ENCODE data around the gene OTUD4.

The OTUD4 gene

GRCh38 chr4:145083891-145084605 lies 96.3 kb downstream of the OTUD4 start:
- H3K9ac ChIP-seq (ENCODE audit: low read depth, low read length): no peak overlapping the region
- H3K36me3 ChIP-seq (ENCODE audit: insufficient read depth, low read length): no peaks in the 10 kb centered on the region
- peaks cover 5% of the 10 kb centered on the region; the same call in 1 of the 2 replicates for H3K4me1 ChIP-seq (ENCODE audit: insufficient read depth, low read length)
- no peaks in the 10 kb centered on the region for H3K9me3 ChIP-seq (ENCODE audit: control insufficient read depth, insufficient read depth, low read length)

Data from ES-I3 (cell line).